Fibroblast of lung (primary cell): Measurements from ENCODE around the gene TMEM131.

Experiments used
- CTCF ChIP-seq, 2 donors: IDR thresholded peaks in 1 of 2; conservative IDR thresholded peaks in 1 of 2; 1 replicate in 1 of 2; 2 replicates in 1 of 2; pipeline ENCODE4 v1.5.1; 2011 to 2012; ENCODE audit warnings: low read length in 2 of 2, control low read depth in 1 of 2, inconsistent platforms in 1 of 2, low read depth in 1 of 2, mild to moderate bottlenecking in 1 of 2
- EZH2 ChIP-seq: IDR thresholded peaks from 2 replicates; pipeline ENCODE4 v1.5.1; 2012; ENCODE audit warnings: low read length, control low read depth, mild to moderate bottlenecking; ENCODE audit errors: missing control alignments

GRCh38 chr2:97926946-97927345, 68.8 kb downstream of the TMEM131 start:
- TF ChIP-seq CTCF (conservative IDR thresholded peaks at IDR 0.05 in 1 of 2, IDR thresholded peaks at IDR 0.05 in 1 of 2; ENCODE audit: low read depth in 1 of 2, low read length in 2 of 2) (no peak), EZH2 (no peak)
